GM23338 (cell line): ENCODE measurements around the gene IGSF21. TPM values are rescaled to one million over a fixed set of nuclear protein-coding genes. Genes with fewer than 3 reads are reported as not detected.

ENCODE experiments used
- ATAC-seq: fragments of 200-7000 bp; cut with Tn5 transposase; 3 replicates; pipeline ENCODE4 v1.9.1; 2020
- DNase-seq: peaks from one replicate; pipeline ENCODE4 v3.0.0-alpha.2; 2015; ENCODE audit warnings: low spot score
- H2AFZ ChIP-seq: fragments of 200-600 bp; sonication (generic); 2 replicates; pipeline ENCODE4 v1.8.0; 2016; ENCODE audit warnings: antibody characterized with exemption, mild to moderate bottlenecking, moderate library complexity
- H3F3A ChIP-seq: fragments of 200-600 bp; sonication (generic); replicated peaks from 2 replicates; pipeline ENCODE4 v1.8.0; 2017; ENCODE audit warnings: antibody characterized with exemption, mixed run types, low read depth
- H3K27ac ChIP-seq: fragments of 200-600 bp; sonication (generic); 2 replicates; pipeline ENCODE4 v1.6.1; 2016; ENCODE audit warnings: low read depth
- H3K27me3 ChIP-seq: fragments of 200-600 bp; sonication (generic); 2 replicates; pipeline ENCODE4 v1.8.0; 2016; ENCODE audit warnings: mild to moderate bottlenecking, mixed run types, moderate library complexity; ENCODE audit not compliant: insufficient read depth
- H3K36me3 ChIP-seq: fragments of 200-600 bp; sonication (generic); 2 replicates; pipeline ENCODE4 v1.8.0; 2016; ENCODE audit warnings: mild to moderate bottlenecking; ENCODE audit not compliant: insufficient read depth
- H3K4me1 ChIP-seq: fragments of 200-600 bp; sonication (generic); 2 replicates; pipeline ENCODE4 v1.8.0; 2016; ENCODE audit warnings: mild to moderate bottlenecking, moderate library complexity; ENCODE audit not compliant: insufficient read depth
- H3K4me2 ChIP-seq: fragments of 200-600 bp; sonication (generic); 2 replicates; pipeline ENCODE4 v1.7.1; 2017; ENCODE audit warnings: mixed run types
- H3K4me3 ChIP-seq: fragments of 200-600 bp; sonication (generic); 2 replicates; pipeline ENCODE4 v1.6.1; 2016; ENCODE audit warnings: mixed run types
- H3K79me2 ChIP-seq: fragments of 200-600 bp; sonication (generic); replicated peaks from 2 replicates; pipeline ENCODE4 v1.8.0; 2017; ENCODE audit warnings: mild to moderate bottlenecking; ENCODE audit not compliant: insufficient read depth
- H3K9me2 ChIP-seq: fragments of 200-600 bp; sonication (generic); 2 replicates; pipeline ENCODE4 v1.8.0; 2017; ENCODE audit not compliant: insufficient read depth
- H4K20me1 ChIP-seq: fragments of 200-600 bp; sonication (generic); replicated peaks from 2 replicates; pipeline ENCODE4 v1.8.0; 2017; ENCODE audit warnings: mild to moderate bottlenecking; ENCODE audit not compliant: insufficient read depth
- H3K27ac Mint-ChIP-seq: 2 replicates; pipeline ENCODE4 v1.8.0; 2020; ENCODE audit warnings: inconsistent platforms, mild to moderate bottlenecking, moderate library complexity, mixed read lengths
- H3K27me3 Mint-ChIP-seq: 3 replicates; pipeline ENCODE4 v1.8.0; 2022; ENCODE audit warnings: low read depth, mild to moderate bottlenecking, moderate library complexity, mixed read lengths, inconsistent platforms; ENCODE audit not compliant: insufficient read depth, poor library complexity
- H3K36me3 Mint-ChIP-seq: 3 replicates; pipeline ENCODE4 v1.8.0; 2021; ENCODE audit warnings: low read depth, mild to moderate bottlenecking, inconsistent platforms, moderate library complexity, mixed read lengths
- H3K4me1 Mint-ChIP-seq: 3 replicates; pipeline ENCODE4 v1.8.0; 2020; ENCODE audit warnings: mild to moderate bottlenecking, inconsistent platforms, mixed read lengths
- H3K4me3 Mint-ChIP-seq: 3 replicates; pipeline ENCODE4 v1.8.0; 2021; ENCODE audit warnings: moderate library complexity, mild to moderate bottlenecking, inconsistent platforms, mixed read lengths
- H3K9me3 Mint-ChIP-seq: 3 replicates; pipeline ENCODE4 v1.8.0; 2020; ENCODE audit warnings: moderate library complexity, mild to moderate bottlenecking, inconsistent platforms, mixed read lengths
- CREB1 ChIP-seq: fragments of 250-450 bp; sonication (Bioruptor Pico); IDR thresholded peaks from 2 replicates; pipeline ENCODE4 v1.5.0; 2020; ENCODE audit warnings: low read depth, mild to moderate bottlenecking, moderate library complexity
- EZH2 ChIP-seq: fragments of 200-600 bp; sonication (generic); IDR thresholded peaks from one replicate; pipeline ENCODE4 v1.8.0; 2017; ENCODE audit warnings: antibody characterized with exemption, mild to moderate bottlenecking, low read depth; ENCODE audit not compliant: unreplicated experiment
- EZH2phosphoT487 ChIP-seq: fragments of 200-600 bp; sonication (generic); IDR thresholded peaks from one replicate; pipeline ENCODE4 v1.8.1; 2018; ENCODE audit warnings: antibody characterized with exemption; ENCODE audit not compliant: unreplicated experiment
- JUNB ChIP-seq: IDR thresholded peaks from one replicate; pipeline ENCODE4 v1.6.1; 2016; ENCODE audit warnings: antibody characterized with exemption; ENCODE audit not compliant: unreplicated experiment
- NANOG ChIP-seq: IDR thresholded peaks from 2 replicates; pipeline ENCODE4 v1.6.1; 2016; ENCODE audit warnings: antibody characterized with exemption, borderline replicate concordance
- POLR2AphosphoS5 ChIP-seq: IDR thresholded peaks from 2 replicates; pipeline ENCODE4 v1.6.1; 2016; ENCODE audit warnings: antibody characterized with exemption, low read depth
- STAT1 ChIP-seq: IDR thresholded peaks from one replicate; pipeline ENCODE4 v1.6.1; 2016; ENCODE audit warnings: antibody characterized with exemption; ENCODE audit not compliant: unreplicated experiment
- ZNF331 ChIP-seq: fragments of 250-450 bp; sonication (Bioruptor Pico); IDR thresholded peaks from 2 replicates; pipeline ENCODE4 v1.5.0; 2020; ENCODE audit warnings: low read depth, mild to moderate bottlenecking, moderate library complexity
- polyA plus RNA-seq: library from polyadenylated mRNA; unstranded; fragments of >200 nt; fragmentation: Nextera tagmentation; extraction: Ambion mirVana; gene quantifications from 2 replicates; pipeline ENCODE4 v1.2.1, GENCODE V29; 2016
- total RNA-seq: library from RNA; depleted of rRNA; stranded (reverse); fragments of >200 nt; shearing (Covaris generic); gene quantifications from 2 replicates; pipeline ENCODE4 v1.2.3, GENCODE V29; 2014
- TF ChIP-seq, protein P1 (sequence below), 2 experiments: fragments of 200-600 bp in 1 of 2; sonication (generic) in 1 of 2; conservative IDR thresholded peaks; 2 replicates each; pipeline versions ENCODE4 v1.5.1 to v1.6.1; 2016 to 2017; ENCODE audit warnings: antibody characterized with exemption in 2 of 2, low read depth in 2 of 2, mild to moderate bottlenecking in 2 of 2, moderate library complexity in 1 of 2
- TF ChIP-seq, protein P2 (sequence below): IDR thresholded peaks from 2 replicates; pipeline ENCODE4 v1.6.1; 2016; ENCODE audit warnings: antibody characterized with exemption
- TF ChIP-seq, protein P3 (sequence below): IDR thresholded peaks from one replicate; pipeline ENCODE4 v1.6.1; 2018; ENCODE audit warnings: antibody characterized with exemption; ENCODE audit not compliant: unreplicated experiment

IGSF21 gene
- total and polyA plus RNA-seq, 2 experiments from 2014 or later: 15.6 to 15.7 TPM

DNA sequence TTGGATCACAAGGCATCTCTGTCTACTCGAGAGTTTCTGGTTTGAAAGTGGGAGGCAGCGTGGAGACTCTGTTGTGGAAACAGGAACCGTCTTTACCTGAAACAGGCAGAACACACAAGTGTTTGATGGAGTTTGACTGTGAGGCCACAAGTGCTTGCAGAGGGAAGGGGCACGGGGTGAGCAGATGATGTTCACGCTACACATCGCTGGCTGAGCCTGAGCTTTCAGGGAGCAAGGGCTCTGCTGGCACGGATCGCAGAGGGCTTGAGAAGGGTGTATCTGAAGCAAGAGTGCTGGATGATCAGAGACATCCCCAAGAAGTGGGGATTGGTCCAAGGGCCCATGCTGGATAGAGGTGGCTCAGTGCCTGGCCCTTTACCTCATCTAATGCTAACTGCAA, 59.3 kb downstream of the IGSF21 start:
- Mint-ChIP-seq H3K27ac (no peak overlapping the region), H3K36me3 (no peaks in the 10 kb centered on the region), H3K27me3 (peaks cover 12% of the 10 kb centered on the region), H3K9me3 (no peaks in the 10 kb centered on the region; the same call in 2 of the 3 replicates), H3K4me1 (peaks cover 20% of the 10 kb centered on the region), H3K4me3 (no peak overlapping the region)
- Histone ChIP-seq H2AFZ (no peak overlapping the region), H3K4me2 (no peak overlapping the region), H3K4me3 (no peak overlapping the region), H3K27me3 (no peaks in the 10 kb centered on the region), H3K9me2 (no peaks in the 10 kb centered on the region), H4K20me1 (0 out of 2 replicates have a peak, but pooled peaks cover 2% of the 10 kb centered on the region), H3F3A (no peaks in the 10 kb centered on the region), H3K27ac (no peak overlapping the region), H3K4me1 (peaks cover 11% of the 10 kb centered on the region), H3K36me3 (no peaks in the 10 kb centered on the region), H3K79me2 (no peaks in the 10 kb centered on the region)
- no peak for DNase-seq
- TF ChIP-seq NANOG (no peak), ZNF331 (CRISPR knock-in tag) (no peak), CREB1 (no peak), POLR2AphosphoS5 (no peak), EZH2phosphoT487 (no peak), EZH2 (no peak), JUNB (no peak)
- TF ChIP-seq, protein P1, sequence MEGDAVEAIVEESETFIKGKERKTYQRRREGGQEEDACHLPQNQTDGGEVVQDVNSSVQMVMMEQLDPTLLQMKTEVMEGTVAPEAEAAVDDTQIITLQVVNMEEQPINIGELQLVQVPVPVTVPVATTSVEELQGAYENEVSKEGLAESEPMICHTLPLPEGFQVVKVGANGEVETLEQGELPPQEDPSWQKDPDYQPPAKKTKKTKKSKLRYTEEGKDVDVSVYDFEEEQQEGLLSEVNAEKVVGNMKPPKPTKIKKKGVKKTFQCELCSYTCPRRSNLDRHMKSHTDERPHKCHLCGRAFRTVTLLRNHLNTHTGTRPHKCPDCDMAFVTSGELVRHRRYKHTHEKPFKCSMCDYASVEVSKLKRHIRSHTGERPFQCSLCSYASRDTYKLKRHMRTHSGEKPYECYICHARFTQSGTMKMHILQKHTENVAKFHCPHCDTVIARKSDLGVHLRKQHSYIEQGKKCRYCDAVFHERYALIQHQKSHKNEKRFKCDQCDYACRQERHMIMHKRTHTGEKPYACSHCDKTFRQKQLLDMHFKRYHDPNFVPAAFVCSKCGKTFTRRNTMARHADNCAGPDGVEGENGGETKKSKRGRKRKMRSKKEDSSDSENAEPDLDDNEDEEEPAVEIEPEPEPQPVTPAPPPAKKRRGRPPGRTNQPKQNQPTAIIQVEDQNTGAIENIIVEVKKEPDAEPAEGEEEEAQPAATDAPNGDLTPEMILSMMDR (conservative IDR thresholded peaks at IDR 0.05; ENCODE audit: low read depth in 2 of 2): no peak
- TF ChIP-seq, protein P2, sequence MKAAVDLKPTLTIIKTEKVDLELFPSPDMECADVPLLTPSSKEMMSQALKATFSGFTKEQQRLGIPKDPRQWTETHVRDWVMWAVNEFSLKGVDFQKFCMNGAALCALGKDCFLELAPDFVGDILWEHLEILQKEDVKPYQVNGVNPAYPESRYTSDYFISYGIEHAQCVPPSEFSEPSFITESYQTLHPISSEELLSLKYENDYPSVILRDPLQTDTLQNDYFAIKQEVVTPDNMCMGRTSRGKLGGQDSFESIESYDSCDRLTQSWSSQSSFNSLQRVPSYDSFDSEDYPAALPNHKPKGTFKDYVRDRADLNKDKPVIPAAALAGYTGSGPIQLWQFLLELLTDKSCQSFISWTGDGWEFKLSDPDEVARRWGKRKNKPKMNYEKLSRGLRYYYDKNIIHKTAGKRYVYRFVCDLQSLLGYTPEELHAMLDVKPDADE: no peak
- no peak for ATAC-seq

DNA sequence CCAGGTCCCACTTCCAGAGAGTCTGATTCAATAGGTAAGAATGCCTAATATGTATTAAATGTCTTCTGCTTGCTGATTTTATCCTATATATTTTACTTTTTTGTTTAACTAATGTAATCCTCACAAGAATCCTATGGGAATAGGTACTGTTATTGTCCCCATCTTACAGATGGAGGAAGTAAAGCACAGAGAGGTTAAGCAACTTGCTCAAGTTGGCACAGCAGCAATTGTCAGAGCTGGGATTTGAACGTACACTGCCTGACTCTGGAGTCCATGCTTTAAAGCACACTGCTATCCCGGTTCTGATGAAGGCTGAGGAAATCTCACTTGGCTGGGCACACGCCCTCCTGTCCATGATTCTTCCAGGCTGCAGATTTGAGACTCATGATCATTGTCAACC, 62.8 kb downstream of the IGSF21 start:
- no peak overlapping the region for H2AFZ ChIP-seq
- H3K9me2 ChIP-seq: no peaks in the 10 kb centered on the region
- H3K4me1 Mint-ChIP-seq: peaks cover 36% of the 10 kb centered on the region
- no peaks in the 10 kb centered on the region for H3K9me3 Mint-ChIP-seq
- no peak overlapping the region for H3K27ac Mint-ChIP-seq
- H3K36me3 ChIP-seq: no peaks in the 10 kb centered on the region
- peaks cover 2% of the 10 kb centered on the region; the same call in 1 of the 3 replicates for H3K36me3 Mint-ChIP-seq
- ATAC-seq: no peak
- peaks cover 20% of the 10 kb centered on the region for H3K27me3 Mint-ChIP-seq
- DNase-seq: no peak
- H3K4me3 ChIP-seq: no peak overlapping the region
- H3K27ac ChIP-seq: no peak overlapping the region
- H3K79me2 ChIP-seq: no peaks in the 10 kb centered on the region
- no peak overlapping the region for H3K4me3 Mint-ChIP-seq
- H4K20me1 ChIP-seq: no peaks in the 10 kb centered on the region
- H3F3A ChIP-seq: no peaks in the 10 kb centered on the region
- H3K4me2 ChIP-seq: no peak overlapping the region
- H3K27me3 ChIP-seq: no peaks in the 10 kb centered on the region
- H3K4me1 ChIP-seq: peaks cover 15% of the 10 kb centered on the region
- TF ChIP-seq ZNF331 (CRISPR knock-in tag) (no peak), JUNB (no peak), STAT1 (no peak), CREB1 (no peak), NANOG (no peak), EZH2 (no peak)
- TF ChIP-seq, protein P3, sequence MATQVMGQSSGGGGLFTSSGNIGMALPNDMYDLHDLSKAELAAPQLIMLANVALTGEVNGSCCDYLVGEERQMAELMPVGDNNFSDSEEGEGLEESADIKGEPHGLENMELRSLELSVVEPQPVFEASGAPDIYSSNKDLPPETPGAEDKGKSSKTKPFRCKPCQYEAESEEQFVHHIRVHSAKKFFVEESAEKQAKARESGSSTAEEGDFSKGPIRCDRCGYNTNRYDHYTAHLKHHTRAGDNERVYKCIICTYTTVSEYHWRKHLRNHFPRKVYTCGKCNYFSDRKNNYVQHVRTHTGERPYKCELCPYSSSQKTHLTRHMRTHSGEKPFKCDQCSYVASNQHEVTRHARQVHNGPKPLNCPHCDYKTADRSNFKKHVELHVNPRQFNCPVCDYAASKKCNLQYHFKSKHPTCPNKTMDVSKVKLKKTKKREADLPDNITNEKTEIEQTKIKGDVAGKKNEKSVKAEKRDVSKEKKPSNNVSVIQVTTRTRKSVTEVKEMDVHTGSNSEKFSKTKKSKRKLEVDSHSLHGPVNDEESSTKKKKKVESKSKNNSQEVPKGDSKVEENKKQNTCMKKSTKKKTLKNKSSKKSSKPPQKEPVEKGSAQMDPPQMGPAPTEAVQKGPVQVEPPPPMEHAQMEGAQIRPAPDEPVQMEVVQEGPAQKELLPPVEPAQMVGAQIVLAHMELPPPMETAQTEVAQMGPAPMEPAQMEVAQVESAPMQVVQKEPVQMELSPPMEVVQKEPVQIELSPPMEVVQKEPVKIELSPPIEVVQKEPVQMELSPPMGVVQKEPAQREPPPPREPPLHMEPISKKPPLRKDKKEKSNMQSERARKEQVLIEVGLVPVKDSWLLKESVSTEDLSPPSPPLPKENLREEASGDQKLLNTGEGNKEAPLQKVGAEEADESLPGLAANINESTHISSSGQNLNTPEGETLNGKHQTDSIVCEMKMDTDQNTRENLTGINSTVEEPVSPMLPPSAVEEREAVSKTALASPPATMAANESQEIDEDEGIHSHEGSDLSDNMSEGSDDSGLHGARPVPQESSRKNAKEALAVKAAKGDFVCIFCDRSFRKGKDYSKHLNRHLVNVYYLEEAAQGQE: no peak
